ENCODE data around the gene OTOF.

Gene OTOF

GRCh38 chr2:26477911-26478253, at the start of gene OTOF:
Gene OTOF, minus strand, starts transcription at chr2:26478124.
- H3K27ac Mint-ChIP-seq: peak within 1 kb of the TSS; percentile 60
- ATAC-seq (no peak), DNase-seq (no peak)
- peaks cover 3% of the 10 kb centered on the region for H3K4me1 Mint-ChIP-seq
- no peaks in the 10 kb centered on the region for H3K36me3 Mint-ChIP-seq (ENCODE audit: low read depth)
- H3K9me3 Mint-ChIP-seq: no peaks in the 10 kb centered on the region
- H3K4me3 Mint-ChIP-seq: peak within 1 kb of the TSS; percentile 34
- H3K27me3 Mint-ChIP-seq: no peaks in the 10 kb centered on the region

GRCh38 chr2:26526589-26526988, 48.7 kb upstream of the OTOF start:
- no peaks in the 10 kb centered on the region for H3K36me3 Mint-ChIP-seq (ENCODE audit: low read depth)
- no peak for DNase-seq
- H3K4me1 Mint-ChIP-seq: no peaks in the 10 kb centered on the region
- H3K9me3 Mint-ChIP-seq: no peaks in the 10 kb centered on the region
- no peak for ATAC-seq
- H3K4me3 Mint-ChIP-seq: no peak overlapping the region
- no peak overlapping the region for H3K27ac Mint-ChIP-seq
- peaks cover 5% of the 10 kb centered on the region for H3K27me3 Mint-ChIP-seq

GRCh38 chr2:26526105-26526504, 48.2 kb upstream of the OTOF start:
- H3K4me1 Mint-ChIP-seq: no peaks in the 10 kb centered on the region
- peaks cover 5% of the 10 kb centered on the region for H3K27me3 Mint-ChIP-seq
- no peaks in the 10 kb centered on the region for H3K9me3 Mint-ChIP-seq
- H3K27ac Mint-ChIP-seq: no peak overlapping the region
- ATAC-seq (no peak), DNase-seq (no peak)
- H3K36me3 Mint-ChIP-seq (ENCODE audit: low read depth): no peaks in the 10 kb centered on the region
- H3K4me3 Mint-ChIP-seq: no peak overlapping the region

GRCh38 chr2:26523750-26524149, 45.8 kb upstream of the OTOF start:
- Mint-ChIP-seq H3K36me3 (ENCODE audit: low read depth) (no peaks in the 10 kb centered on the region), H3K4me3 (no peak overlapping the region), H3K27ac (no peak overlapping the region), H3K9me3 (no peaks in the 10 kb centered on the region), H3K27me3 (no peaks in the 10 kb centered on the region), H3K4me1 (peaks cover 10% of the 10 kb centered on the region)
- DNase-seq: no peak
- no peak for ATAC-seq

- peaks cover 10% of the 10 kb centered on the region for H3K4me1 Mint-ChIP-seq
- H3K4me3 Mint-ChIP-seq: no peak overlapping the region
- H3K9me3 Mint-ChIP-seq: no peaks in the 10 kb centered on the region
- DNase-seq (no peak), ATAC-seq (no peak)
- H3K27me3 Mint-ChIP-seq: no peaks in the 10 kb centered on the region
- no peak overlapping the region for H3K27ac Mint-ChIP-seq
- H3K36me3 Mint-ChIP-seq (ENCODE audit: low read depth): no peaks in the 10 kb centered on the region
These were observed 44.8 kb upstream of the OTOF start for GRCh38 chr2:26522751-26523171.

- no peak for ATAC-seq
- H3K27ac Mint-ChIP-seq: no peak overlapping the region
- no peak for DNase-seq
- no peaks in the 10 kb centered on the region for H3K27me3 Mint-ChIP-seq
- no peaks in the 10 kb centered on the region for H3K36me3 Mint-ChIP-seq (ENCODE audit: low read depth)
- H3K4me1 Mint-ChIP-seq: peaks cover 10% of the 10 kb centered on the region
- H3K4me3 Mint-ChIP-seq: no peak overlapping the region
- no peaks in the 10 kb centered on the region for H3K9me3 Mint-ChIP-seq
These were observed 44.4 kb upstream of the OTOF start for GRCh38 chr2:26522325-26522724.

- DNase-seq: no peak
- H3K27ac Mint-ChIP-seq: no peak overlapping the region
- no peak for ATAC-seq
- no peaks in the 10 kb centered on the region for H3K27me3 Mint-ChIP-seq
- no peaks in the 10 kb centered on the region for H3K36me3 Mint-ChIP-seq (ENCODE audit: low read depth)
- H3K4me3 Mint-ChIP-seq: no peak overlapping the region
- H3K9me3 Mint-ChIP-seq: no peaks in the 10 kb centered on the region
- peaks cover 10% of the 10 kb centered on the region for H3K4me1 Mint-ChIP-seq
These were observed 43.9 kb upstream of the OTOF start for GRCh38 chr2:26521913-26522180.

GRCh38 chr2:26521054-26521912, 43.4 kb upstream of the OTOF start:
- DNase-seq (peak; percentile 17), ATAC-seq (no peak)
- Mint-ChIP-seq H3K36me3 (ENCODE audit: low read depth) (no peaks in the 10 kb centered on the region), H3K27me3 (no peaks in the 10 kb centered on the region), H3K9me3 (no peaks in the 10 kb centered on the region), H3K4me1 (peaks cover 10% of the 10 kb centered on the region), H3K27ac (no peak overlapping the region), H3K4me3 (no peak overlapping the region)

- no peak overlapping the region for H3K4me3 Mint-ChIP-seq
- no peaks in the 10 kb centered on the region for H3K27me3 Mint-ChIP-seq
- ATAC-seq (no peak), DNase-seq (no peak)
- no peak overlapping the region for H3K27ac Mint-ChIP-seq
- no peaks in the 10 kb centered on the region for H3K36me3 Mint-ChIP-seq (ENCODE audit: low read depth)
- no peaks in the 10 kb centered on the region for H3K9me3 Mint-ChIP-seq
- peaks cover 10% of the 10 kb centered on the region for H3K4me1 Mint-ChIP-seq
These were observed 42.2 kb upstream of the OTOF start for GRCh38 chr2:26520148-26520449.

- Mint-ChIP-seq H3K4me3 (no peak overlapping the region), H3K27ac (no peak overlapping the region), H3K4me1 (peaks cover 10% of the 10 kb centered on the region), H3K9me3 (no peaks in the 10 kb centered on the region), H3K36me3 (ENCODE audit: low read depth) (no peaks in the 10 kb centered on the region), H3K27me3 (no peaks in the 10 kb centered on the region)
- ATAC-seq: no peak
- no peak for DNase-seq
These were observed 41.6 kb upstream of the OTOF start for GRCh38 chr2:26519396-26520147.

GRCh38 chr2:26516781-26517180, 38.9 kb upstream of the OTOF start:
- Mint-ChIP-seq H3K36me3 (ENCODE audit: low read depth) (no peaks in the 10 kb centered on the region), H3K4me1 (peaks cover 10% of the 10 kb centered on the region), H3K4me3 (no peak overlapping the region), H3K27me3 (no peaks in the 10 kb centered on the region), H3K27ac (no peak overlapping the region), H3K9me3 (no peaks in the 10 kb centered on the region)
- DNase-seq (no peak), ATAC-seq (no peak)

- H3K27me3 Mint-ChIP-seq: no peaks in the 10 kb centered on the region
- no peak overlapping the region for H3K27ac Mint-ChIP-seq
- DNase-seq (no peak), ATAC-seq (no peak)
- no peaks in the 10 kb centered on the region for H3K9me3 Mint-ChIP-seq
- no peak overlapping the region for H3K4me3 Mint-ChIP-seq
- H3K36me3 Mint-ChIP-seq (ENCODE audit: low read depth): no peaks in the 10 kb centered on the region
- H3K4me1 Mint-ChIP-seq: peaks cover 10% of the 10 kb centered on the region
These were observed 38.3 kb upstream of the OTOF start for GRCh38 chr2:26516246-26516645.

GRCh38 chr2:26515771-26516170, 37.8 kb upstream of the OTOF start:
- peaks cover 10% of the 10 kb centered on the region for H3K4me1 Mint-ChIP-seq
- H3K27me3 Mint-ChIP-seq: no peaks in the 10 kb centered on the region
- ATAC-seq: no peak
- H3K4me3 Mint-ChIP-seq: no peak overlapping the region
- H3K9me3 Mint-ChIP-seq: no peaks in the 10 kb centered on the region
- no peak for DNase-seq
- no peak overlapping the region for H3K27ac Mint-ChIP-seq
- H3K36me3 Mint-ChIP-seq (ENCODE audit: low read depth): no peaks in the 10 kb centered on the region

GRCh38 chr2:26514045-26514444, 36.1 kb upstream of the OTOF start:
- Mint-ChIP-seq H3K27ac (no peak overlapping the region), H3K36me3 (ENCODE audit: low read depth) (no peaks in the 10 kb centered on the region), H3K9me3 (no peaks in the 10 kb centered on the region), H3K4me1 (no peaks in the 10 kb centered on the region), H3K4me3 (no peak overlapping the region), H3K27me3 (no peaks in the 10 kb centered on the region)
- DNase-seq (no peak), ATAC-seq (no peak)

GRCh38 chr2:26513261-26513660, 35.3 kb upstream of the OTOF start:
- no peaks in the 10 kb centered on the region for H3K9me3 Mint-ChIP-seq
- H3K4me1 Mint-ChIP-seq: no peaks in the 10 kb centered on the region
- DNase-seq (no peak), ATAC-seq (no peak)
- H3K27ac Mint-ChIP-seq: no peak overlapping the region
- H3K4me3 Mint-ChIP-seq: no peak overlapping the region
- H3K36me3 Mint-ChIP-seq (ENCODE audit: low read depth): no peaks in the 10 kb centered on the region
- H3K27me3 Mint-ChIP-seq: no peaks in the 10 kb centered on the region
